Thyroid gland (tissue), 4 donors: ENCODE results near the gene CWC27. TPM values are rescaled to one million over a fixed set of nuclear protein-coding genes. Genes with fewer than 3 reads are reported as not detected.

Source experiments
- DNase-seq, 2 donors: peaks; one replicate each; pipeline ENCODE4 v3.0.0-alpha.2; 2019
- H3K27ac ChIP-seq, 3 donors: fragments of 200-600 bp; sonication (generic); 1 replicate in 2 of 3; 2 replicates in 1 of 3; pipeline ENCODE4 v1.5.1; 2016 to 2019; ENCODE audit warnings: mild to moderate bottlenecking in 1 of 3, moderate library complexity in 1 of 3
- H3K27me3 ChIP-seq: fragments of 200-600 bp; sonication (generic); one replicate; pipeline ENCODE4 v1.5.1; 2019
- H3K36me3 ChIP-seq, 2 donors: fragments of 200-600 bp; sonication (generic); one replicate each; pipeline ENCODE4 v1.5.1; 2016 to 2019
- H3K4me1 ChIP-seq, 2 donors: fragments of 200-600 bp; sonication (generic); one replicate each; pipeline ENCODE4 v1.5.1; 2017 to 2019
- H3K4me3 ChIP-seq, 3 donors: fragments of 200-600 bp; sonication (generic); replicated peaks in 1 of 3; 1 replicate in 2 of 3; 2 replicates in 1 of 3; pipeline ENCODE4 v1.5.1; 2016; ENCODE audit warnings: mild to moderate bottlenecking in 1 of 3
- H3K9me3 ChIP-seq: fragments of 200-600 bp; sonication (generic); one replicate; pipeline ENCODE4 v1.5.1; 2017
- CTCF ChIP-seq, 6 experiments: fragments of 200-600 bp in 3 of 6; fragments of 450-650 bp in 3 of 6; sonication (generic) in 3 of 6; IDR thresholded peaks; one replicate each; pipeline ENCODE4 v1.5.1; 2016 to 2019; ENCODE audit warnings: antibody characterized with exemption in 6 of 6, mild to moderate bottlenecking in 2 of 6, inconsistent platforms in 1 of 6, moderate library complexity in 1 of 6
- POLR2A ChIP-seq, 2 donors: fragments of 450-650 bp; IDR thresholded peaks; one replicate each; pipeline ENCODE4 v1.6.1; 2017; ENCODE audit warnings: antibody characterized with exemption in 2 of 2, mild to moderate bottlenecking in 2 of 2, moderate library complexity in 1 of 2
- WGBS, 2 donors: methylation state at CpG; one replicate each; pipeline ENCODE4 v1.1.5; 2017; 5-methylcytosine and 5-hydroxymethylcytosine counted together
- intact Hi-C: fragments of 100-400 bp; cut with DNase I; formaldehyde crosslinking; loops from one replicate; pipeline ENCODE4 v1.15.1; 2023
- total RNA-seq, 4 donors: library from RNA; depleted of rRNA; stranded (reverse); fragments of >200 nt; gene quantifications; one replicate each; pipeline ENCODE4 v1.2.3, GENCODE V29; 2016

CWC27 gene
- total RNA-seq, 4 donors from 2014 or later: 15.0 to 24.3 (median 16.7) TPM

- TF ChIP-seq POLR2A (IDR thresholded peaks at IDR 0.05) (no peak), CTCF (IDR thresholded peaks at IDR 0.05) (no peak)
Measured at GRCh38 chr5:64971513-64971912, 202.8 kb downstream of the CWC27 start.

GRCh38 chr5:64971990-64972389, 203.3 kb downstream of the CWC27 start:
- Histone ChIP-seq H3K4me3 (no peak overlapping the region), H3K9me3 (no peaks in the 10 kb centered on the region), H3K4me1 (no peaks in the 10 kb centered on the region), H3K36me3 (no peaks in the 10 kb centered on the region), H3K27me3 (no peaks in the 10 kb centered on the region), H3K27ac (no peak overlapping the region)
- intact Hi-C loops: no loop called here
- DNase-seq: no peak
- no peak for TF ChIP-seq CTCF (IDR thresholded peaks at IDR 0.05)
- TF ChIP-seq POLR2A (IDR thresholded peaks at IDR 0.05): no peak
- WGBS, 2 donors: 96 to 98% methylated on average over 3 of the region's 3 CpGs

More at GRCh38 chr5:64971513-64971912, 202.8 kb downstream of the CWC27 start:
- Histone ChIP-seq H3K4me1 (no peaks in the 10 kb centered on the region), H3K9me3 (no peaks in the 10 kb centered on the region), H3K27me3 (no peaks in the 10 kb centered on the region), H3K27ac (no peak overlapping the region), H3K36me3 (no peaks in the 10 kb centered on the region), H3K4me3 (no peak overlapping the region)
- no peak for DNase-seq
- WGBS, 2 donors: 63 to 75% methylated on average over 2 of the region's 2 CpGs
- intact Hi-C loops: no loop called here

GRCh38 chr5:64972591-64972990, 203.9 kb downstream of the CWC27 start:
- no peak overlapping the region for H3K27ac ChIP-seq
- H3K27me3 ChIP-seq: no peaks in the 10 kb centered on the region
- H3K9me3 ChIP-seq: no peaks in the 10 kb centered on the region
- no peak for TF ChIP-seq CTCF (IDR thresholded peaks at IDR 0.05)
- no peak for TF ChIP-seq POLR2A (IDR thresholded peaks at IDR 0.05)
- no peaks in the 10 kb centered on the region for H3K4me1 ChIP-seq
- no peak overlapping the region for H3K4me3 ChIP-seq
- H3K36me3 ChIP-seq: no peaks in the 10 kb centered on the region
- intact Hi-C loops: no loop called here
- no peak for DNase-seq

DNA sequence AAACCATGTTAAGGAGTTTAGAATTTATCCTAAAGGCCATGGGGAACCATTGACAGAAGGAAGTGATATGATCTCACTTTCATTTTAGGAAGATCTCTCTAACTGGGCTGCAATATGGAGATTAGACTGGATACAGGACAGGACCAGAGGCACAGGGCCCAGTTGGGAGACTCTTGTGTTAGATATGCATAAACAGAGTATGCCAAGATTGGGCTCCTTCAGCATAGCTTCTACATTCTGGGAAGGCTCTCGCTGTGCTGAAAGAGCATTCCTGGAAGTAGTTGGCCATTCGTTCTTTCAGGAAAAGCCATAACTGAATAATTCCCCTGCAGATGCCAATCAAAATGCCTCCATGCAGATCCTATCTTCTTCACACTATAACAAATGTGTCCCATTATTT, 204.5 kb downstream of the CWC27 start:
- H3K27ac ChIP-seq: no peak overlapping the region
- DNase-seq: no peak
- no peaks in the 10 kb centered on the region for H3K27me3 ChIP-seq
- TF ChIP-seq CTCF (IDR thresholded peaks at IDR 0.05) (no peak), POLR2A (IDR thresholded peaks at IDR 0.05) (no peak)
- no peak overlapping the region for H3K4me3 ChIP-seq
- WGBS, 2 donors: 86 to 91% methylated on average over 2 of the region's 2 CpGs
- intact Hi-C loops: no loop called here
- no peaks in the 10 kb centered on the region for H3K36me3 ChIP-seq
- no peaks in the 10 kb centered on the region for H3K4me1 ChIP-seq
- no peaks in the 10 kb centered on the region for H3K9me3 ChIP-seq

- no peaks in the 10 kb centered on the region for H3K36me3 ChIP-seq
- no peaks in the 10 kb centered on the region for H3K27me3 ChIP-seq
- WGBS, 2 donors: 86 to 94% methylated on average over 1 of the region's 1 CpG
- no peak overlapping the region for H3K4me3 ChIP-seq
- H3K27ac ChIP-seq: no peak overlapping the region
- H3K4me1 ChIP-seq: no peaks in the 10 kb centered on the region
- intact Hi-C loops: no loop called here
- H3K9me3 ChIP-seq: no peaks in the 10 kb centered on the region
- no peak for DNase-seq
- TF ChIP-seq CTCF (IDR thresholded peaks at IDR 0.05) (no peak), POLR2A (IDR thresholded peaks at IDR 0.05) (no peak)
Measured at GRCh38 chr5:64977779-64978178, 209.0 kb downstream of the CWC27 start.
